Large intestine (tissue), 3 donors: Measurements from ENCODE around the gene IL1RL2. TPM values are rescaled to one million over a fixed set of nuclear protein-coding genes. Genes with fewer than 3 reads are reported as not detected.

Source experiments
- DNase-seq, 2 donors: peaks; one replicate each; pipeline versions ENCODE4 v3.0.0 to v3.0.0-alpha.2; 2013
- H3K27ac ChIP-seq: one replicate; pipeline ENCODE4 v1.5.1; 2013; ENCODE audit warnings: low read length
- H3K27me3 ChIP-seq: 2 replicates; pipeline ENCODE4 v1.6.1; 2013; ENCODE audit warnings: low read length; ENCODE audit not compliant: control insufficient read depth, insufficient read depth
- H3K36me3 ChIP-seq: 2 replicates; pipeline ENCODE4 v1.6.1; 2013; ENCODE audit warnings: low read length; ENCODE audit not compliant: control insufficient read depth, insufficient read depth
- H3K4me1 ChIP-seq: one replicate; pipeline ENCODE4 v1.6.1; 2013; ENCODE audit warnings: low read length; ENCODE audit not compliant: control insufficient read depth, insufficient read depth
- H3K4me3 ChIP-seq: one replicate; pipeline ENCODE4 v1.5.1; 2013; ENCODE audit warnings: low read length
- H3K9me3 ChIP-seq: one replicate; pipeline ENCODE4 v1.6.1; 2013; ENCODE audit warnings: mild to moderate bottlenecking, low read depth, low read length, moderate library complexity; ENCODE audit not compliant: control insufficient read depth
- WGBS: methylation state at CpG from one replicate; pipeline ENCODE4 v1.1.5; 2013; ENCODE audit warnings: low lambda C conversion rate; ENCODE audit not compliant: insufficient coverage; 5-methylcytosine and 5-hydroxymethylcytosine counted together
- polyA plus RNA-seq: library from polyadenylated mRNA; unstranded; fragments of 120-200 nt; gene quantifications from one replicate; pipeline ENCODE4 v1.2.1, GENCODE V29; 2013

Gene IL1RL2
- polyA plus RNA-seq, 1 donor, result 0.34 TPM

DNA sequence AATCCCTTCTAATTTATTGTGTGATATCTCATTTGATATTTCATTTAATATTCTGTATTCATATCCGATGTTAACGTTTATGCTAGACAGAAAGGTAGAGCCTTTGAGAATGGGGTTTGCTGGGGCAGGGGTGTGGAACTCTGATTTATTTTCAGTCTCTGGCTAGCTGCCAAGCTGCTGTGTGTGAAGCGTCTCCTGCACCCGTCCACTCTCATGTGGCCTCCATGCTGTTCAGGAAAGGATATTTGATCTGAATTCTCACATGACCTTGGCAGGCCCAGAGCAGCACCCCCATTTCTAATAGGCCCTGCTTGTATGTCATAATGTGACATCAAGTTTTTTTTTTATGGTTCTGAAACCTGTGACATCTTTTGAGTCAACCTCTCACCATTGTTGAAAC, 42.7 kb upstream of the IL1RL2 start:
- no peaks in the 10 kb centered on the region for H3K36me3 ChIP-seq
- no peak for DNase-seq
- H3K4me1 ChIP-seq, result peaks cover 11% of the 10 kb centered on the region
- H3K27me3 ChIP-seq, result peaks cover 26% of the 10 kb centered on the region
- WGBS, result 80% methylated on average over 1 of the region's 4 CpGs
- peak overlapping the region; percentile 55 for H3K4me3 ChIP-seq
- peak overlapping the region; percentile 65 for H3K27ac ChIP-seq
- H3K9me3 ChIP-seq, result no peaks in the 10 kb centered on the region

DNA sequence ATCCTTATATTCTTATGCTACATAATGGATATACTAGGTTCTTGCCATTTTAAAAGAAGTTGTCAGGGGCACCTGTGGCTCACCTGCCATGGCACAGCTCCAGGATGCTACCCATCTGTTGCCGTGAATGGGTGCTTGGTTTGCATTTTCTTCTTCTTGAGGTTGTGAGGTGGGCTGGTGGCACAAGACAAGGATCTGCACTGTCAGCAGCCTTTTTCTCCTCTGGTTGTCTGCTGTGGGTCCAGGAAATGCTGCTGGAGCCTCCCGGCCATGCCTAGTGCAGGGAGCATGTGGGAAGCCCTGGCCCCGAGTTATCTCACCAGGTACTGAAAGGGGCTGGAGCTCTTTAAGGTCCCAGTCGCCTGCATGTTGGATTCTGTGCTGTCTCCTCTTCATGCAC, 41.7 kb upstream of the IL1RL2 start:
- Histone ChIP-seq H3K4me1 (peaks cover 11% of the 10 kb centered on the region), H3K27me3 (peaks cover 26% of the 10 kb centered on the region), H3K36me3 (no peaks in the 10 kb centered on the region), H3K27ac (no peak overlapping the region), H3K9me3 (no peaks in the 10 kb centered on the region), H3K4me3 (no peak overlapping the region)
- DNase-seq, result no peak
- WGBS, result no CpG with 5 or more reads among the region's 4 CpGs

DNA sequence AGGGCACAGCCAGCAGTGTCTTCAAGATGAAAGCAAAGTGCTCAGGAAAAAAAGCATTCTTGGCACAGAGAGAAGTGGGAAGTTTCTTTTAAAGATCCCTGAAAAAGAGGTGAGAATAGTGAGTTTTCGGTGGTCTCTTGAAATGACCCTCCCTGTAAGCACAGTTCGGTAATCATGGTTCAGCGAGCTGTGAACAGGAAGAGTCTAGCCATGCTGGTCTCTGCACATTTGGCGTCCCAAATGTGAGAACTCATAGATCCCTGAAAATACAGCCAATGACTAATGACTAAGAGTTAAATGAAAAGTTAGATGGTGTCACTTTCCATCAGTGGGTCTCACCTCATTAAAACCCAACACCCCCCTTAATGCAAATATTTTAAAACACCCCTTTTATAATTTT, 40.9 kb upstream of the IL1RL2 start:
- Histone ChIP-seq H3K4me1 (peaks cover 10% of the 10 kb centered on the region), H3K9me3 (no peaks in the 10 kb centered on the region), H3K27me3 (peaks cover 23% of the 10 kb centered on the region), H3K4me3 (no peak overlapping the region), H3K36me3 (no peaks in the 10 kb centered on the region), H3K27ac (no peak overlapping the region)
- WGBS, result 100% methylated on average over 1 of the region's 4 CpGs
- DNase-seq, result no peak

DNA sequence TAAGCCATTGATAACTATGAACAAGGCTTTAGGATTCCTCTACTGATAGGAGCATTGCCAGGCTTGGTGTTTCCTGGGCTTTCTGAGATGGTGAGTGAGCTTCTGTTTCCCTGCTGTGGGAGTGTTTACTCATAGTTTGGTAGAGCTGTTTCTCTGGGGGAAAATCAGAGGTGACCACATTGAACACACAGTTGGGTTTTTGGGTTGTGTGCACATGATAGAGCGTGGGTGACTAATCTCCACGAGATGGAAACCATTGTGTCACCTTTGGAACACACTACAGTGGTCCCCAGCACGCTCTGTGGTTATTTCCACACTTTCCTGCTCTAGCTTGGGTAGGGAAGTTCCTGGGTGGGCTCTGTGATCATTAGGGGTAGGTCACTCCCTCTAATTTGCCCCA, 38.9 kb upstream of the IL1RL2 start:
- peaks cover 4% of the 10 kb centered on the region for H3K4me1 ChIP-seq
- DNase-seq, result no peak
- no peaks in the 10 kb centered on the region for H3K9me3 ChIP-seq
- no peak overlapping the region for H3K4me3 ChIP-seq
- peaks cover 12% of the 10 kb centered on the region for H3K27me3 ChIP-seq
- H3K27ac ChIP-seq, result no peak overlapping the region
- no peaks in the 10 kb centered on the region for H3K36me3 ChIP-seq
- WGBS, result no CpG with 5 or more reads among the region's 3 CpGs

DNA sequence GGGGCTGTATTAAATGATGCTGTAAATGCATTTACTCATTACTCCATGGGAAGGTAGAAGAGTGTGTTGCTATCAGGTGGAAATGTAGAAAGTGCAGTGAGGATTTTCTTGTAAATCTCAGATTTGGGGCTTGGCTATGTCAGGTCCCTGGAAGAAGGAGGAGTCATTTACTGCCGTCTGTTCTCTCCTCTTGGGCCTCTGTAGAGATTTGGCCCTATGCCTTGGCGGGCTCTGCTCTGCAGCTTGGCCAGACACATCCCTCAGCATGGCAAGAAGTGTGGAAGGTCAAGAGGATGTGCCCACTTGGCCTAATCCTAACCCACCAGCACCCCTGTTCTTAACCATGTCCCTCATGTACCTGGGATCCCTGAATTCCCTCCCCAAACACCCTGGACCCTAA, 37.6 kb upstream of the IL1RL2 start:
- WGBS, result no CpG with 5 or more reads among the region's 2 CpGs
- no peaks in the 10 kb centered on the region for H3K4me1 ChIP-seq

DNA sequence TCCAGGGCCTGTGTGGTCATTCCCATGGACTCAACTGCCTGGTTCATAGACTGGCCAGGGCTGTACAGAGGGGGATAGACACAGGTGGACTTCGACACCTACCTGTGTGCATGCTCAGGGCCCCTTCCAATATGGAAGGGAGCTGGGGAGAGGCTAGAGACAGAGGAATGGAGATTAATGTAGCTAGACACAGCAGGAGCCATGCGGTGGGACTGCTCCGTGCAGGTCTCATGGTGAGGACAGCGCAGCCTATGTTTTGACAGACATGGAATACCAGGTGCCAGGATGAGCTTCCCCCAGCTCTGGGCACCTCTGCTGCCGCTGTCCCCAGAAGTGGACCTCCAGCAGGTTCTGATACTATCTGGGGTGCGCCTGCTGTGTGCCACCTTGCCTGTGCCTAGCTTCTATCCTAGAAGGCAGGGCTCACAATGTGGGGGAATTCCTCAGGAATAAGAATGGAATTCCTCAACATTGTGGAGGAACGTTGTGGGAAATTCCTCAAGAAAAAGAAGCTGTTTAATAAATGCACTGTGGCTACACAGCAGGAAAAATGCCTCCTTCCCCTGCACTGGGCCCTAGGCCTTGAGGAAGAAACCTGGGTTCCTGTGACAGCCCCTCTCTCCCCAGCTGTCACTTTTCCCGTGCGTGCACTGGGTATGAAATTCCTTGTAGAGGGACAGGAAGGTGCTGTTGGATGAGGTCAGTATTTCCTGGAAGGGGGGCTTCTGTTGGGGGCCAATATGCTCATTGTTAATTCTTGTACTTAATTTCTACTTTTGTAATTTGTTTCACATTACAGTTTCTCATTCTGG, 37.0 kb upstream of the IL1RL2 start:
- DNase-seq, result no peak
- no peaks in the 10 kb centered on the region for H3K9me3 ChIP-seq
- peaks cover 3% of the 10 kb centered on the region for H3K27me3 ChIP-seq
- H3K27ac ChIP-seq, result no peak overlapping the region
- H3K4me3 ChIP-seq, result no peak overlapping the region
- no peaks in the 10 kb centered on the region for H3K36me3 ChIP-seq
- WGBS, result no CpG with 5 or more reads among the region's 9 CpGs
- H3K4me1 ChIP-seq, result no peaks in the 10 kb centered on the region

More for the DNA sequence above, 37.6 kb upstream of the IL1RL2 start:
- no peak overlapping the region for H3K4me3 ChIP-seq
- DNase-seq, result no peak
- H3K9me3 ChIP-seq, result no peaks in the 10 kb centered on the region
- H3K36me3 ChIP-seq, result no peaks in the 10 kb centered on the region
- peaks cover 7% of the 10 kb centered on the region for H3K27me3 ChIP-seq
- H3K27ac ChIP-seq, result no peak overlapping the region

DNA sequence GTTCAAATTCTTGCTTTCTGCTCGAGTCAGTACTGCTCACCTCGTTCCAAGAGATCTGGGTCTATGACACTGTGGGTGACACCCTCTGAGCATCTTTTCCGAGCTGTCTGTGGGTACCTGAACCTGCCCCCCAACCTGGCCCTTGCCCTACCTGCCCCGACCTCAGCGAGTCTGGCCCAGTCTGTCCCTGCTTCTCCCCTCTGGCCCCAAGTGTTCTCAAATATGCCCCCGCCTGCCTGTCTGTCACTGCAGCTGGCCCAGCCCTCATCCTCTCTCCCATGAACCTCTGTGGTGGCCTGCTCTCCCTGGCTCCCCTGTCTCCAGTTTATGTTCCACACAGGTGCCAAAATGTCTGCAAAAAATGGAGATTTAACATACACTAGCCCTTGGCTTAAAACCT, 32.5 kb upstream of the IL1RL2 start:
- Histone ChIP-seq H3K9me3 (no peaks in the 10 kb centered on the region), H3K4me1 (peaks cover 8% of the 10 kb centered on the region), H3K4me3 (no peak overlapping the region), H3K27me3 (no peaks in the 10 kb centered on the region), H3K27ac (no peak overlapping the region), H3K36me3 (peaks cover 2% of the 10 kb centered on the region)
- no CpG with 5 or more reads among the region's 6 CpGs for WGBS
- DNase-seq, result no peak

DNA sequence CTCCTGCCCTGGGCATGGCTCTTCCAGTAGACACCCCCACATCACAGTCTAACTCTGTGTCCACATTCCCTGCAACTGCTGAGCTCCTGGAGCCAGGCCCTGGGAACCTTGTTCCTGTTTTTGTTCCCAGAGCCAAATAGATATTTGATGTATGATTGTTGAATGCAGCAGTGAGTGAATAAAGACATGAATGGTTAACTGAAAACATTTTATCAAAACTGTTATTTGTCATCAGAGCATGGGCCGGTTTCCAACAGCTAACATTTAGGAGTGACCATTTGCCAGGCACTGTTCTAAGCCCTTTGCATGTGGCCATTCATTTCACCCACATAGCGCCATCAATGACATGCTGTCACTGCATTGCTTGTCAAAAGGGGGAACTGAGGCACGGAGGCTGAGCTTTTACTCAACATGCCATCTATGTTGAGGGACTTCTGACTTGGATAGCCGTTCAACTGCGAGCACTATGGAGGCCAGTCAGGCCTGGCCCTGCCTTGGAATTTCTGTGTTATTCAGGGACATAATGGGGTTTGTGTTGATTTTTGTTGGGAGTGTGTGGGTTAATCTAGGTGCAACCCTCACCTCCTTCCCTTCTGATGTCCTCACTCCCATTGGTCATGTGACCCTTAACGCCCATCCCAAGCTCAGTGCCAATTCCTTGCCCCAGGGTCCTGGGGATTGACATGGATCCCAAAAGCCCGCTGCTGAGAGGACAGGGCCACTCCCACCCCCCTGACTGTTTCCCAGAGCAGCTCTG, 31.7 kb upstream of the IL1RL2 start:
- Histone ChIP-seq H3K9me3 (no peaks in the 10 kb centered on the region), H3K4me3 (no peak overlapping the region), H3K27ac (peak overlapping the region; percentile 63), H3K27me3 (no peaks in the 10 kb centered on the region), H3K36me3 (peaks cover 5% of the 10 kb centered on the region), H3K4me1 (peaks cover 8% of the 10 kb centered on the region)
- no CpG with 5 or more reads among the region's 7 CpGs for WGBS
- DNase-seq, result no peak

DNA sequence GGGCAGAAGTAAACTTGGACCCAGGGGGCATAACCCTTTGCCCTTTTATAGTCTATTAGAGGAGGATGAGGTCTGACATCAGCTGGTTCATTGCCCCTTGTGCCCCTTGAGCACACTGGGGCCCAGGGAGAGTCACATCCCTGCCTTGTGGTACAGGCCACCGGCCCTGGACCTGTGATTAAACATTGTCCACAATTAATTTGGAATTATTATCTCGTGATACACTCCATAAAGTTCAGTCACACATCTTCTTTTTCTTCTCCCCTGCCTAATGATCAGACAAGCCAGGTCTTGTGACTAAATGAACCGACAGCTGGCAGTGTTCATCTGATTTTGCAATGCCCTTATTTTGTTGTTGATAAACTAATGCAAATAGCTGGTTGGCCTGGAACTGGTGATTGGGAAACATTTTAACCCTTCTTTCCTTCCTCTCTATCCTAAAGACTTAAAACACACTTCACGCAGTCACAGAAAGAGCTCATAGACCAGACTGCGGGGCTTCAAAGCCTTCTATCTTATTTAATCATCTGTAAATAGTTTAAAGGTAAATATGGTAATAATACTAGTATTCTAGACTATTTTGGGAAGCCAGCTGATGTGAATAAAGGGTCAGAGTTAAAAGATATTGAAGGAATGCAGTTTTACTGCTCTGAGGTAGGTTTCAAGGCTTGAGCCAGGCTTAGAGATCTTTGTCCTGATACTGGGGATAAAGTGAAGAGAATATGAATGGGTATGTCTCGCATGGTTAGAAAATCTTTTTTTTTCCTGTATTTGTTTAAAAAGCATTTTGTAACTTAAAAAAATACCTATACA, 30.9 kb upstream of the IL1RL2 start:
- peak; percentile 72 to 80 for DNase-seq
- Histone ChIP-seq H3K9me3 (no peaks in the 10 kb centered on the region), H3K4me1 (peaks cover 8% of the 10 kb centered on the region), H3K27me3 (no peaks in the 10 kb centered on the region), H3K4me3 (no peak overlapping the region), H3K27ac (peak overlapping the region; percentile 63), H3K36me3 (peaks cover 8% of the 10 kb centered on the region)
- WGBS, result 29% methylated on average over 1 of the region's 6 CpGs

DNA sequence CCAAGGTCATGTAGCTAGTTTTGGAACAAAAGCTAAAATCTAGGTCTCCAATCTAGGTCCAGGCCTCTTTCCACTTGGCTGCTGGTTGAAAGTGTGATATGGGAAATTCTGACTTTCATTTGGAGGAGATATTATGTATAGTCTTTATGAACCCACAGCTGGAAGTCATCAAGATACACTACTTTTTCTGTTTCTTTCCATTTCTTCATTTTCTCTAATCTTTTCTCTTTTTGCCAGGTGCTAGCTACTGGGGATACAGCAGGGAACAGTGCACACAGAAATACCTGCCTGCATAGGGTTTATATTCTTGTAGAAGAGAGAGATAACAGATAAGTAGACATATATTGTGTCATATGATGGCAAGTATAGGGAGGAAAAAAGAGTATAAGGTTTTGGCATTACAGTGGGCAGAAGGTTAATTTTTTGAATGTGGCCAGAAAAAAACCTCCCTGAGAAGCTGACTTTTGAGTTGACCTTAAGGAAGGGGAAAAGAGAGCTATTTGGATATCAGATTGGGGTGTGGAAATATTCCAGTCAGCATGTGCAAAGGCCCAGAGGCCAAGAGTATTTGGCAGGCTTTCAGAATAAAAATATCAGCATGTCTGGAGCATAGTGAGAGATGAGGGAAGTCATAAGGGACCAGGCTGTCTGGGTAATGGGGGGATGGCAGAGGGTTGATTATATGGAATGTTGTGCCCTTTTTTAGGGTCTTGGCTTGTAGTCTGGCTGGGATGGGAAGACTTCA, 28.6 kb upstream of the IL1RL2 start:
- Histone ChIP-seq H3K4me1 (peaks cover 8% of the 10 kb centered on the region), H3K27ac (no peak overlapping the region)

More for the DNA sequence above, 28.6 kb upstream of the IL1RL2 start:
- DNase-seq, result no peak
- Histone ChIP-seq H3K9me3 (no peaks in the 10 kb centered on the region), H3K36me3 (peaks cover 8% of the 10 kb centered on the region), H3K27me3 (no peaks in the 10 kb centered on the region), H3K4me3 (no peak overlapping the region)
